HepG2 (cell line): ENCODE results near the gene RBBP9. TPM values are rescaled to one million over a fixed set of nuclear protein-coding genes. Genes with fewer than 3 reads are reported as not detected.
A peak's percentile ranks its signal among the peaks of the same experiment; 100 is the strongest.

Experiments
- ELF3 ChIP-seq: IDR thresholded peaks from 2 replicates; pipeline ENCODE4 v1.6.1; 2016; ENCODE audit warnings: missing genetic modification reagents, missing compliant biosample characterization
- GZF1 ChIP-seq: sonication (generic); formaldehyde crosslinking; IDR thresholded peaks from 2 replicates; pipeline ENCODE4 v1.5.1; 2020; ENCODE audit warnings: mild to moderate bottlenecking, missing genetic modification reagents
- MED8 ChIP-seq: sonication (generic); formaldehyde crosslinking; IDR thresholded peaks from 2 replicates; pipeline ENCODE4 v1.8.1; 2023; ENCODE audit warnings: mild to moderate bottlenecking, missing genetic modification reagents; ENCODE audit not compliant: insufficient replicate concordance
- NFATC3 ChIP-seq: sonication (generic); formaldehyde crosslinking; IDR thresholded peaks from 2 replicates; pipeline ENCODE4 v1.5.1; 2020; ENCODE audit warnings: mild to moderate bottlenecking, missing genetic modification reagents
- SATB2 ChIP-seq: sonication (generic); formaldehyde crosslinking; IDR thresholded peaks from 2 replicates; pipeline ENCODE4 v1.5.0; 2020; ENCODE audit warnings: missing genetic modification reagents
- TEAD3 ChIP-seq: optimal IDR thresholded peaks from 2 replicates; pipeline ENCODE3; 2016; ENCODE audit warnings: borderline replicate concordance
- U2AF2 ChIP-seq: fragments of 200-400 bp; formaldehyde crosslinking; IDR thresholded peaks from 2 replicates; pipeline ENCODE4 v1.6.1; 2017; ENCODE audit warnings: low read depth, mild to moderate bottlenecking, low read length
- ZFAT ChIP-seq: sonication (generic); formaldehyde crosslinking; conservative IDR thresholded peaks from 2 replicates; pipeline ENCODE4 v1.8.1; 2023; ENCODE audit warnings: missing genetic modification reagents, inconsistent platforms
- ZFP41 ChIP-seq: sonication (generic); formaldehyde crosslinking; IDR thresholded peaks from 2 replicates; pipeline ENCODE4 v1.4.0; 2020; ENCODE audit warnings: mild to moderate bottlenecking, missing genetic modification reagents, borderline replicate concordance
- ZNF101 ChIP-seq: sonication (generic); formaldehyde crosslinking; IDR thresholded peaks from 2 replicates; pipeline ENCODE4 v1.4.0; 2020; ENCODE audit warnings: mild to moderate bottlenecking, low read depth, missing genetic modification reagents, borderline replicate concordance
- ZNF260 ChIP-seq: sonication (generic); formaldehyde crosslinking; IDR thresholded peaks from 2 replicates; pipeline ENCODE4 v1.4.0; 2020; ENCODE audit warnings: missing genetic modification reagents, low read depth, mild to moderate bottlenecking, borderline replicate concordance
- ZNF530 ChIP-seq: sonication (generic); formaldehyde crosslinking; IDR thresholded peaks from 2 replicates; pipeline ENCODE4 v1.5.0; 2020; ENCODE audit warnings: low read depth, mild to moderate bottlenecking, missing genetic modification reagents
- ZNF564 ChIP-seq: sonication (generic); formaldehyde crosslinking; IDR thresholded peaks from 2 replicates; pipeline ENCODE4 v1.8.1; 2023; ENCODE audit warnings: mild to moderate bottlenecking, missing genetic modification reagents
- ZNF737 ChIP-seq: sonication (generic); formaldehyde crosslinking; IDR thresholded peaks from 2 replicates; pipeline ENCODE4 v1.5.0; 2020; ENCODE audit warnings: missing genetic modification reagents, mild to moderate bottlenecking, borderline replicate concordance
- polyA plus RNA-seq, 8 experiments: library from polyadenylated mRNA; depleted of rRNA in 3 of 8; stranded (reverse) in 7 of 8; unstranded in 1 of 8; fragments of >200 nt; fragmentation: Illumina TruSeq in 4 of 8; extraction: Trizol in 4 of 8; gene quantifications; 2 replicates each; pipeline versions ENCODE4 v1.2.1 to v1.2.3, GENCODE V29; 2011 to 2016; ENCODE audit warnings: low read depth in 4 of 8, missing spikeins in 1 of 8, mixed read lengths in 1 of 8; ENCODE audit not compliant: insufficient read depth in 1 of 8
- total RNA-seq, 5 experiments: library from RNA; depleted of rRNA; stranded (reverse); fragments of >200 nt; fragmentation: Illumina TruSeq; extraction: Trizol; gene quantifications; 2 replicates each; pipeline ENCODE4 v1.2.3, GENCODE V29; 2016; ENCODE audit warnings: low read depth in 1 of 5
- TF ChIP-seq, protein P1 (sequence below): sonication (generic); formaldehyde crosslinking; IDR thresholded peaks from 2 replicates; pipeline ENCODE4 v1.8.0; 2022; ENCODE audit warnings: missing genetic modification reagents, mild to moderate bottlenecking, borderline replicate concordance
- TF ChIP-seq, protein P2 (sequence below): sonication (generic); formaldehyde crosslinking; IDR thresholded peaks from 2 replicates; pipeline ENCODE4 v1.8.1; 2023; ENCODE audit warnings: missing genetic modification reagents, mild to moderate bottlenecking, borderline replicate concordance
- TF ChIP-seq, protein P3 (sequence below): sonication (generic); formaldehyde crosslinking; IDR thresholded peaks from 2 replicates; pipeline ENCODE4 v1.4.0; 2020; ENCODE audit warnings: mild to moderate bottlenecking, missing genetic modification reagents
- TF ChIP-seq, protein P4 (sequence below): sonication (generic); formaldehyde crosslinking; conservative IDR thresholded peaks from 2 replicates; pipeline ENCODE4 v1.4.0; 2020; ENCODE audit warnings: missing genetic modification reagents
- TF ChIP-seq, protein P5 (sequence below): IDR thresholded peaks from 2 replicates; pipeline ENCODE4 v1.6.1; 2016; ENCODE audit warnings: mild to moderate bottlenecking, missing biosample characterization, missing genetic modification reagents
- TF ChIP-seq, protein P6 (sequence below): sonication (generic); formaldehyde crosslinking; IDR thresholded peaks from 2 replicates; pipeline ENCODE4 v1.4.0; 2020; ENCODE audit warnings: missing genetic modification reagents, mild to moderate bottlenecking, borderline replicate concordance

RBBP9 gene
- total and polyA plus RNA-seq, 2 of the 13 experiments (the other 11 are each of a cell fraction or from before 2014, with no cell fraction given) = 28.0 to 56.3 TPM

DNA sequence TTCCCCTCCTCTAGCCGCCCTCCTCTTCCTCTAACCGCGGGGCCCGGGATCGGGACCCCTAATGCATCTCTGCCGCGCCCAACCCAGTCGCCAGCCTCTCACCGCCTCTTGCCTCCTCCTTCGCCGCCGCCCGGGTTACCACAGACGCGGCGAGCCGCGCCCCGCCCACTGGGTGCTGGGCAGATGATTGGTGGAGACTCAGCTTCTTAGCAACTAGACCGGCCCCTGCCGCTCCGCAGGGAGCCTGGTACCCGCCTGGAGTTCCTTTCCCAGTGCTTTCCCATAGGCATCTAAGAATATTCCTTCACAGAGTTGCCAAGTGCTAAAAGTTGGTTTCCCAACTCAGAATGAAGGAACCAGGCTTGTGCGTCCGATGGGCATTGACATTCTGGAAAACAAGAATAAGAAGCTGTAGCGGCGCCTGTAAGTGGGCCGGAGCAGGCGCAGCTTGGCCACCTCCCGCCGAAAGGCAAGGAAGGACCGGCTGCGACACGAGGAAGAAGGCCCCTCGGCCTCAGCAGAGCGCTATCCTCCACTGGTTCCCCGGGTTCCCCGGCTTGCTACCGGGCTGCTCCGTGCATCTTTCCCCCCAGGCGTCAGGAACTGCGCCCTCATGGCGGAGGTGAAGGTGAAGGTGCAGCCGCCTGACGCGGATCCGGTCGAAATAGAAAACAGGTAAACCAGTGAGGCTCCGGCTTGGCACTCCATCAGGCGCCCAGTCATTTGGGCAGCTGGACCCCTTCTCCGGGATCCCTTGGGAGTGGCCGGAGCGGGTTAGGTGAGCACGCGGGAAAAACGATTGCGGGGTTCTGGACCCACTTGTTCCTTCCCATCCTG is 29.9 kb downstream of the RBBP9 start, which contains the start of the genes DZANK1 and POLR3F (continued):
- TF ChIP-seq ELF3 (CRISPR knock-in tag) (peak; percentile 86), ZFAT (CRISPR knock-in tag) (peak; percentile 59; the same call in 1 of the 2 replicates), ZNF530 (CRISPR knock-in tag) (no peak), NFATC3 (CRISPR knock-in tag) (no peak), U2AF2 (peak; percentile 81; the same call in 1 of the 2 replicates), ZNF101 (CRISPR knock-in tag) (no peak; the same call in 1 of the 2 replicates), ZNF260 (no peak), MED8 (CRISPR knock-in tag) (no peak), ZNF737 (no peak; the same call in 1 of the 2 replicates), ZFP41 (CRISPR knock-in tag) (no peak; the same call in 1 of the 2 replicates), TEAD3 (CRISPR knock-in tag) (peak; percentile 55), ZNF564 (0 out of 2 replicates have a peak, but pooled peaks have one; percentile 42), GZF1 (no peak), SATB2 (CRISPR knock-in tag) (no peak; the same call in 1 of the 2 replicates)
- TF ChIP-seq, protein P1, sequence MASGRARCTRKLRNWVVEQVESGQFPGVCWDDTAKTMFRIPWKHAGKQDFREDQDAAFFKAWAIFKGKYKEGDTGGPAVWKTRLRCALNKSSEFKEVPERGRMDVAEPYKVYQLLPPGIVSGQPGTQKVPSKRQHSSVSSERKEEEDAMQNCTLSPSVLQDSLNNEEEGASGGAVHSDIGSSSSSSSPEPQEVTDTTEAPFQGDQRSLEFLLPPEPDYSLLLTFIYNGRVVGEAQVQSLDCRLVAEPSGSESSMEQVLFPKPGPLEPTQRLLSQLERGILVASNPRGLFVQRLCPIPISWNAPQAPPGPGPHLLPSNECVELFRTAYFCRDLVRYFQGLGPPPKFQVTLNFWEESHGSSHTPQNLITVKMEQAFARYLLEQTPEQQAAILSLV = peak; percentile 90
- TF ChIP-seq, protein P2, sequence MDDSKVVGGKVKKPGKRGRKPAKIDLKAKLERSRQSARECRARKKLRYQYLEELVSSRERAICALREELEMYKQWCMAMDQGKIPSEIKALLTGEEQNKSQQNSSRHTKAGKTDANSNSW (CRISPR knock-in tag) = no peak
- TF ChIP-seq, protein P3, sequence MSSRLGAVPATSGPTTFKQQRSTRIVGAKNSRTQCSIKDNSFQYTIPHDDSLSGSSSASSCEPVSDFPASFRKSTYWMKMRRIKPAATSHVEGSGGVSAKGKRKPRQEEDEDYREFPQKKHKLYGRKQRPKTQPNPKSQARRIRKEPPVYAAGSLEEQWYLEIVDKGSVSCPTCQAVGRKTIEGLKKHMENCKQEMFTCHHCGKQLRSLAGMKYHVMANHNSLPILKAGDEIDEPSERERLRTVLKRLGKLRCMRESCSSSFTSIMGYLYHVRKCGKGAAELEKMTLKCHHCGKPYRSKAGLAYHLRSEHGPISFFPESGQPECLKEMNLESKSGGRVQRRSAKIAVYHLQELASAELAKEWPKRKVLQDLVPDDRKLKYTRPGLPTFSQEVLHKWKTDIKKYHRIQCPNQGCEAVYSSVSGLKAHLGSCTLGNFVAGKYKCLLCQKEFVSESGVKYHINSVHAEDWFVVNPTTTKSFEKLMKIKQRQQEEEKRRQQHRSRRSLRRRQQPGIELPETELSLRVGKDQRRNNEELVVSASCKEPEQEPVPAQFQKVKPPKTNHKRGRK (CRISPR knock-in tag) = no peak
- TF ChIP-seq, protein P4, sequence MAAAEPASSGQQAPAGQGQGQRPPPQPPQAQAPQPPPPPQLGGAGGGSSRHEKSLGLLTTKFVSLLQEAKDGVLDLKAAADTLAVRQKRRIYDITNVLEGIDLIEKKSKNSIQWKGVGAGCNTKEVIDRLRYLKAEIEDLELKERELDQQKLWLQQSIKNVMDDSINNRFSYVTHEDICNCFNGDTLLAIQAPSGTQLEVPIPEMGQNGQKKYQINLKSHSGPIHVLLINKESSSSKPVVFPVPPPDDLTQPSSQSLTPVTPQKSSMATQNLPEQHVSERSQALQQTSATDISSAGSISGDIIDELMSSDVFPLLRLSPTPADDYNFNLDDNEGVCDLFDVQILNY = peak; percentile 65; the same call in 1 of the 2 replicates
- TF ChIP-seq, protein P5, sequence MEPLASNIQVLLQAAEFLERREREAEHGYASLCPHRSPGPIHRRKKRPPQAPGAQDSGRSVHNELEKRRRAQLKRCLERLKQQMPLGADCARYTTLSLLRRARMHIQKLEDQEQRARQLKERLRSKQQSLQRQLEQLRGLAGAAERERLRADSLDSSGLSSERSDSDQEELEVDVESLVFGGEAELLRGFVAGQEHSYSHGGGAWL (CRISPR knock-in tag) = peak; percentile 67; the same call in 1 of the 2 replicates
- TF ChIP-seq, protein P6, sequence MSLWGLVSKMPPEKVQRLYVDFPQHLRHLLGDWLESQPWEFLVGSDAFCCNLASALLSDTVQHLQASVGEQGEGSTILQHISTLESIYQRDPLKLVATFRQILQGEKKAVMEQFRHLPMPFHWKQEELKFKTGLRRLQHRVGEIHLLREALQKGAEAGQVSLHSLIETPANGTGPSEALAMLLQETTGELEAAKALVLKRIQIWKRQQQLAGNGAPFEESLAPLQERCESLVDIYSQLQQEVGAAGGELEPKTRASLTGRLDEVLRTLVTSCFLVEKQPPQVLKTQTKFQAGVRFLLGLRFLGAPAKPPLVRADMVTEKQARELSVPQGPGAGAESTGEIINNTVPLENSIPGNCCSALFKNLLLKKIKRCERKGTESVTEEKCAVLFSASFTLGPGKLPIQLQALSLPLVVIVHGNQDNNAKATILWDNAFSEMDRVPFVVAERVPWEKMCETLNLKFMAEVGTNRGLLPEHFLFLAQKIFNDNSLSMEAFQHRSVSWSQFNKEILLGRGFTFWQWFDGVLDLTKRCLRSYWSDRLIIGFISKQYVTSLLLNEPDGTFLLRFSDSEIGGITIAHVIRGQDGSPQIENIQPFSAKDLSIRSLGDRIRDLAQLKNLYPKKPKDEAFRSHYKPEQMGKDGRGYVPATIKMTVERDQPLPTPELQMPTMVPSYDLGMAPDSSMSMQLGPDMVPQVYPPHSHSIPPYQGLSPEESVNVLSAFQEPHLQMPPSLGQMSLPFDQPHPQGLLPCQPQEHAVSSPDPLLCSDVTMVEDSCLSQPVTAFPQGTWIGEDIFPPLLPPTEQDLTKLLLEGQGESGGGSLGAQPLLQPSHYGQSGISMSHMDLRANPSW (CRISPR knock-in tag) = no peak; the same call in 1 of the 2 replicates
